Gastrocnemius medialis (tissue), 4 donors: ENCODE results near the gene EMILIN2.

Experiments
- POLR2A ChIP-seq, 2 donors: fragments of 450-650 bp; IDR thresholded peaks; one replicate each; pipeline ENCODE4 v1.6.1; 2017; ENCODE audit warnings: antibody characterized with exemption in 2 of 2, mild to moderate bottlenecking in 2 of 2, moderate library complexity in 2 of 2
- TF ChIP-seq, protein P1 (sequence below), 5 experiments: fragments of 450-650 bp in 3 of 5; fragments of 200-600 bp in 2 of 5; sonication (generic) in 2 of 5; IDR thresholded peaks in 4 of 5; conservative IDR thresholded peaks in 1 of 5; 1 replicate in 4 of 5; 2 replicates in 1 of 5; pipeline ENCODE4 v1.5.1; 2016 to 2019; ENCODE audit warnings: antibody characterized with exemption in 5 of 5, mild to moderate bottlenecking in 3 of 5, moderate library complexity in 3 of 5

DNA sequence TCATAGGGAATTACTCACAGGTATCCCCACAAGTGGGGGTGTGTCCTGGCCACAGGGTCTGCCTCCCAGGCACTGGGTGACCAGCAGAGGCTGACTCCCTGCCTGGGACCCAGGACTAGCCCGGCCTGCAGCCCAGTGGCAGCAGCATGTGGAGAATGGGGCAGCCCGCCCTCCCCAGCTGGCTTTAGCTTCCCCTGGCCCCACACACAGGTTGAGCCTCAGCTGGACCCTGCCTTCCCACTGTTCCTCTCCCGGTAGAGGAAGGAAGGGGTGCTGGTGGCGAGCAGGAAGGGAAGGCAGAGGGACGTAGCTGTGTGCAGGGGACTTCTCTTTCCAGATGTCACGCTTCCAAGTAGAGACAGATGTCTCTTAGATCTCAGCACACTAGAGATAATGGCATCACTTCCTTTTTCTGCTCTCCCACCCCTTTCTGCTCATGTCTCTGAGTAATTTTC lies 51.4 kb downstream of the EMILIN2 start:
- no peak for TF ChIP-seq POLR2A (IDR thresholded peaks at IDR 0.05)
- TF ChIP-seq, protein P1, sequence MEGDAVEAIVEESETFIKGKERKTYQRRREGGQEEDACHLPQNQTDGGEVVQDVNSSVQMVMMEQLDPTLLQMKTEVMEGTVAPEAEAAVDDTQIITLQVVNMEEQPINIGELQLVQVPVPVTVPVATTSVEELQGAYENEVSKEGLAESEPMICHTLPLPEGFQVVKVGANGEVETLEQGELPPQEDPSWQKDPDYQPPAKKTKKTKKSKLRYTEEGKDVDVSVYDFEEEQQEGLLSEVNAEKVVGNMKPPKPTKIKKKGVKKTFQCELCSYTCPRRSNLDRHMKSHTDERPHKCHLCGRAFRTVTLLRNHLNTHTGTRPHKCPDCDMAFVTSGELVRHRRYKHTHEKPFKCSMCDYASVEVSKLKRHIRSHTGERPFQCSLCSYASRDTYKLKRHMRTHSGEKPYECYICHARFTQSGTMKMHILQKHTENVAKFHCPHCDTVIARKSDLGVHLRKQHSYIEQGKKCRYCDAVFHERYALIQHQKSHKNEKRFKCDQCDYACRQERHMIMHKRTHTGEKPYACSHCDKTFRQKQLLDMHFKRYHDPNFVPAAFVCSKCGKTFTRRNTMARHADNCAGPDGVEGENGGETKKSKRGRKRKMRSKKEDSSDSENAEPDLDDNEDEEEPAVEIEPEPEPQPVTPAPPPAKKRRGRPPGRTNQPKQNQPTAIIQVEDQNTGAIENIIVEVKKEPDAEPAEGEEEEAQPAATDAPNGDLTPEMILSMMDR (IDR thresholded peaks at IDR 0.05 in 4 of 5, conservative IDR thresholded peaks at IDR 0.05 in 1 of 5), result no peak
